ENCODE measurements around the gene ATP1B2. TPM values are rescaled to one million over a fixed set of nuclear protein-coding genes. Genes with fewer than 3 reads are reported as not detected.
A peak's percentile ranks its signal among the peaks of the same experiment; 100 is the strongest.

Gene ATP1B2
- total RNA-seq, 1 experiment from 2014 or later, result 1.6 TPM

DNA sequence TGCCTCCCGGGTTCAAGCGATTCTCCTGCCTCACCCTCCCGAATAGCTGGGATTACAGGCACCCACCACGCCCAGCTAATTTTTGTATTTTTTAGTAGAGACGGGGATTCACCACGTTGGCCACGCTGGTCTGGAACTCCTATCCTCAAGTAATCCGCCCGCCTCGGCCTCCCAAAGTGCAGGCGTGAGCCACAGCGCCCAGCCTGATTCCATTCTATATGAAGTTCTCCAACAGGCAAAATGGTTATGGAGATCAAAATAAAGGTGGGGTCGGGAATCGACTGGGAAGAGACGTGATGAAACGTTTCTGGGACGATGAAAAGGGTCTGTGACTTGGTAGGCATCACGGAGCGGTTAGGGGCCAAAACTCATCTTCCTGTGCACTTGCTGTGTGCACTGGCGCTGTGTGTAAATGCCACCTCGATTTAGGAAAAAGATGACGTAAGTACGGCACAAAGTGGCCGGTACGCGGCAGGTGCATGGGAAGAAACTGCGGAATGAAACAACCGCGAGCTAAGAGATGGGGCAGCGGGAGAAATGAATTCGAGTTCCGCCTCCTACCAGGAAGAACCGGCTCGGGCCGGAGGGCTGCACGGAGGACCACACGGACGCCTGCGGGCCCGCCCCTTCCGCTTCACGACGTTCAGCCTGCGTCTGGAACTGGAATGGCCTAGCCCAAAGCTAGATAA is 35.0 kb downstream of the ATP1B2 start:
- Histone ChIP-seq H3K27me3 (ENCODE audit: control insufficient read depth, insufficient read depth, low read length) (no peaks in the 10 kb centered on the region), H3K36me3 (replicated peaks; ENCODE audit: control insufficient read depth, insufficient read depth, low read length) (no peaks in the 10 kb centered on the region), H3K4me3 (ENCODE audit: insufficient read depth, low read depth, low read length) (peak overlapping the region; percentile 98)
- peak; percentile 91 for DNase-seq

DNA sequence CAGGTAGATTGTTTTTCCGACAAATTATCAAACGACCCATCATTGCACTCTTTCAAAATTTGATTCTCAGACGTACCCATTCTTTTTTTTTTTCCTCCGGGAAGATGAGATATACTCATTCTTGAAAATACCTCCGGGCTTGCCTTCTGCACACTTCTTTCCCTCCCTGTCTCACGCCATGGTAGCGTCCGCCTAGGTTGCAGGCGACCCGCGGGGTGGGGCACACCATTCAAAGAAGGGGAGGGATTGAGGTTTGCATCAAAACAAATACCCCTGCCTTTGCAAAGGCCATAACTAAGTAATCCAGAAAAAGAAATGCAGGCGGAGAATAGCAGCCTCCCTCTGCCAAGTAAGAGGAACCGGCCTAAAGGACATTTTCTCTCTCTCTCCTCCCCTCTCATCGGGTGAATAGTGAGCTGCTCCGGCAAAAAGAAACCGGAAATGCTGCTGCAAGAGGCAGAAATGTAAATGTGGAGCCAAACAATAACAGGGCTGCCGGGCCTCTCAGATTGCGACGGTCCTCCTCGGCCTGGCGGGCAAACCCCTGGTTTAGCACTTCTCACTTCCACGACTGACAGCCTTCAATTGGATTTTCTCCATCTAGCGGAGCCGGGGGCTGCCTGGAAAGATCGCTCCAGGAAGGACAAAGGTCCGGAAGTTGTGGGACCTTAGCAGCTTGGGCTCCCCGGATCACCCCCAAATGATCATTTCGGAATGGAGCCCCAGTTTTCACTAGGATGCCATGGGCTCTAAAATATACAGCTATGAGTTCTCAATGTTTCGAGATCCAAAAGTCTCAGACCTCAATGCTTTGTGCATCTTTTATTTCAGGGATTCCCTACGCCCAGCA is 35.7 kb downstream of the ATP1B2 start:
- peak; percentile 77 for DNase-seq
- peak overlapping the region; percentile 98 for H3K4me3 ChIP-seq (ENCODE audit: insufficient read depth, low read depth, low read length)
- H3K36me3 ChIP-seq (replicated peaks; ENCODE audit: control insufficient read depth, insufficient read depth, low read length), result no peaks in the 10 kb centered on the region; the same call in 1 of the 2 replicates
- H3K27me3 ChIP-seq (ENCODE audit: control insufficient read depth, insufficient read depth, low read length), result no peaks in the 10 kb centered on the region

DNA sequence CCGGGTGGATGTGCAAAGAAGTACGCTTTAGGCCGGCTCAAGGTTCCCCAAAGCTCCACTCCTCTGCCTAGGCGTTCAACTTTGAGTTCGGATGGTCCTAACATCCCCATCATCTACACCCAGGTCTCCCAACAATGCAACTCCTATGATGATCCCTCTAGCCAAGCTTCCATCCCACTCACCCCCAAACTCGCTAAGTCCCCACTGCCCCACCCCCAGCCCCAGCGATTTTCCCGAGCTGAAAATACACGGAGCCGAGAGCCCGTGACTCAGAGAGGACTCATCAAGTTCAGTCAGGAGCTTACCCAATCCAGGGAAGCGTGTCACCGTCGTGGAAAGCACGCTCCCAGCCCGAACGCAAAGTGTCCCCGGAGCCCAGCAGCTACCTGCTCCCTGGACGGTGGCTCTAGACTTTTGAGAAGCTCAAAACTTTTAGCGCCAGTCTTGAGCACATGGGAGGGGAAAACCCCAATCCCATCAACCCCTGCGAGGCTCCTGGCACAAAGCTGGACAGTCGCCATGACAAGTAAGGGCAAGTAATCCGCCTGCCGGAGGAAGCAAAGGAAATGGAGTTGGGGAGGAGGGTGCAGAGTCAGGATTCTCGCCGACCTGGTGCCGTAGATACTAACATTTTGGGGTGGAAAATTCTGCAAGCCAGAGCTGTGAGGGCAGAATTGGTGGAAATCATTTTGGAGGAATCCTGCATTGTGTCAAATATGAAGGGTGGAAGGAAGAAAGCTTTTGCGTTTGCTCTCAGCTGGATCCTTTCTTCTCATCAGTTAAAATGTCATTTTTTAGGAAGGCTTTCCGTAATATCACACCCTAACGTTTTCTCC is 36.6 kb downstream of the ATP1B2 start, which contains the start of gene TP53:
TSS of gene TP53 (minus strand) at position 419 of the 836 bp plus-strand sequence. CDS start 10,896 bp downstream, outside the sequence.
- peak; percentile 87 for DNase-seq
- peak within 1 kb of the TSS; percentile 98 for H3K4me3 ChIP-seq (ENCODE audit: insufficient read depth, low read depth, low read length)
- H3K27me3 ChIP-seq (ENCODE audit: control insufficient read depth, insufficient read depth, low read length), result no peaks in the 10 kb centered on the region
- H3K36me3 ChIP-seq (replicated peaks; ENCODE audit: control insufficient read depth, insufficient read depth, low read length), result no peaks in the 10 kb centered on the region; the same call in 1 of the 2 replicates

GRCh38 chr17:7687908-7688807 is 37.4 kb downstream of the ATP1B2 start, which contains the start of gene WRAP53:
Gene WRAP53, plus strand, starts transcription at chr17:7688477. Its CDS starts 172 bp downstream, at chr17:7688649.
- H3K27me3 ChIP-seq (ENCODE audit: control insufficient read depth, insufficient read depth, low read length), result no peaks in the 10 kb centered on the region

DNA sequence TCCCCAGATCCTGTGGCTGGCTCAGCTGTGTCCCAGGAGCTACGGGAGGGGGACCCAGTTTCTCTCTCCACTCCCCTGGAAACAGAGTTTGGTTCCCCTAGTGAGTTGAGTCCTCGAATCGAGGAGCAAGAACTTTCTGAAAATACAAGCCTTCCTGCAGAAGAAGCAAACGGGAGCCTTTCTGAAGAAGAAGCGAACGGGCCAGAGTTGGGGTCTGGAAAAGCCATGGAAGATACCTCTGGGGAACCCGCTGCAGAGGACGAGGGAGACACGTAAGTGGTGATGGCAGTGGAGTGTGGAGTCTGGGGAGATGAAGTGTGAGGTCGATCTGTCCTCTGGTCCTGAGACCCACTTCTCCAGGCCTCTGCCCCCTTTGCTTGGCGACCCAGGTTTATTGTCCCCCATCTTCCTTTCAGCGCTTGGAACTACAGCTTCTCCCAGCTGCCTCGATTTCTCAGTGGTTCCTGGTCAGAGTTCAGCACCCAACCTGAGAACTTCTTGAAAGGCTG is 38.1 kb downstream of the ATP1B2 start:
- H3K36me3 ChIP-seq (replicated peaks; ENCODE audit: control insufficient read depth, insufficient read depth, low read length), result no peaks in the 10 kb centered on the region; the same call in 1 of the 2 replicates
- no peaks in the 10 kb centered on the region for H3K27me3 ChIP-seq (ENCODE audit: control insufficient read depth, insufficient read depth, low read length)
- DNase-seq, result no peak
- H3K4me3 ChIP-seq (ENCODE audit: insufficient read depth, low read depth, low read length), result peak overlapping the region; percentile 76

More at GRCh38 chr17:7687908-7688807, 37.4 kb downstream of the ATP1B2 start, which contains the start of gene WRAP53:
- Histone ChIP-seq H3K36me3 (replicated peaks; ENCODE audit: control insufficient read depth, insufficient read depth, low read length) (no peaks in the 10 kb centered on the region; the same call in 1 of the 2 replicates), H3K4me3 (ENCODE audit: insufficient read depth, low read depth, low read length) (peak within 1 kb of the TSS; percentile 98)
- DNase-seq, result peak; percentile 96

DNA sequence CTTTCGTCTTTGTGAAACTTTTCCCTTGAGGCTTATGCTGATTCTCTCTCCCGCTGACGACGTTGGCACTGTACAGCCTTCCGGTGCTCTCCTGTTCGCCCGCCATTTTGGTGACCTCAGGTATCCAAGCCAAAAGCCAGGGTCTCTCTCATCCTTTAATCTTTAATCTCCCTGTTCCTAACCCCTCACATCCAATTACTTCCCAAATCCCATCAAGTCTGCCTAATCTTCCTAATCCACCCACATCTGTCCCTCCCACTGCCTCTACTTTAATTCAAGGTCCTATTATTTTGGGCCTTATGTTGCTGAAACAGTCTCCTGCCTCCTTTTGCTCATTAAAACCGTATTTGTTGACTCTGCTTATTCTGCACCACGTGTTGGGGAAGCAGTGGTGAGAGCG is 44.9 kb downstream of the ATP1B2 start:
- H3K27me3 ChIP-seq (ENCODE audit: control insufficient read depth, insufficient read depth, low read length), result no peaks in the 10 kb centered on the region

GRCh38 chr17:7697828-7698588 is 47.3 kb downstream of the ATP1B2 start:
- no peak overlapping the region for H3K4me3 ChIP-seq (ENCODE audit: insufficient read depth, low read depth, low read length)
- peaks cover 3% of the 10 kb centered on the region for H3K36me3 ChIP-seq (replicated peaks; ENCODE audit: control insufficient read depth, insufficient read depth, low read length)
- DNase-seq, result no peak
- H3K27me3 ChIP-seq (ENCODE audit: control insufficient read depth, insufficient read depth, low read length), result no peaks in the 10 kb centered on the region

More for the DNA sequence above, 44.9 kb downstream of the ATP1B2 start:
- H3K36me3 ChIP-seq (replicated peaks; ENCODE audit: control insufficient read depth, insufficient read depth, low read length), result peaks cover 2% of the 10 kb centered on the region
- H3K4me3 ChIP-seq (ENCODE audit: insufficient read depth, low read depth, low read length), result no peak overlapping the region
- no peak for DNase-seq

- H3K4me3 ChIP-seq (ENCODE audit: insufficient read depth, low read depth, low read length), result no peak overlapping the region
- DNase-seq, result no peak
- H3K36me3 ChIP-seq (replicated peaks; ENCODE audit: control insufficient read depth, insufficient read depth, low read length), result peaks cover 1% of the 10 kb centered on the region
- peaks cover 11% of the 10 kb centered on the region for H3K27me3 ChIP-seq (ENCODE audit: control insufficient read depth, insufficient read depth, low read length)
These were observed 49.8 kb downstream of the ATP1B2 start for GRCh38 chr17:7700510-7700909.

DNA sequence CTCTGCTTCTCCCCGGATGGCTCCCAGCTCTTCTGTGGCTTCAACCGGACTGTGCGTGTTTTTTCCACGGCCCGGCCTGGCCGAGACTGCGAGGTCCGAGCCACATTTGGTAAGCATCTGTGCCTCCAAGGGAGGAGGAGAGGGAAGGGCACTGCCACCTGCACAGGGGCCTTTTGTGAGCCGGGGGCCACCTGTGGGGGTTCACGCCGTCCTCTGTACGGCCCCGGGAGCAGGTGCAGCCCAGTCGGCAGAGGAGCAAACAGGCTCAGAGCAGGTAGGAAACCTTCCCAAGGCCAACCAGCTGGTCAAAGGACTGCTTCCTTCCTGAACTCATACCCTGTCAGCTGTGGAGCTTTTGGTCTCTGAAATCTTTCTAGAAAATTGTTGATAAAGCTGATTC is 51.0 kb downstream of the ATP1B2 start:
- Histone ChIP-seq H3K4me3 (ENCODE audit: insufficient read depth, low read depth, low read length) (no peak overlapping the region), H3K27me3 (ENCODE audit: control insufficient read depth, insufficient read depth, low read length) (peaks cover 23% of the 10 kb centered on the region), H3K36me3 (replicated peaks; ENCODE audit: control insufficient read depth, insufficient read depth, low read length) (peaks cover 1% of the 10 kb centered on the region)
- no peak for DNase-seq

- peaks cover 1% of the 10 kb centered on the region for H3K36me3 ChIP-seq (replicated peaks; ENCODE audit: control insufficient read depth, insufficient read depth, low read length)
- H3K4me3 ChIP-seq (ENCODE audit: insufficient read depth, low read depth, low read length), result no peak overlapping the region
- no peak for DNase-seq
- peaks cover 31% of the 10 kb centered on the region for H3K27me3 ChIP-seq (ENCODE audit: control insufficient read depth, insufficient read depth, low read length)
These were observed 52.0 kb downstream of the ATP1B2 start for GRCh38 chr17:7702776-7703175.

- peaks cover 31% of the 10 kb centered on the region for H3K27me3 ChIP-seq (ENCODE audit: control insufficient read depth, insufficient read depth, low read length)
- peak; percentile 94 for DNase-seq
- H3K4me3 ChIP-seq (ENCODE audit: insufficient read depth, low read depth, low read length), result peak overlapping the region; percentile 65
- peaks cover 1% of the 10 kb centered on the region for H3K36me3 ChIP-seq (replicated peaks; ENCODE audit: control insufficient read depth, insufficient read depth, low read length)
These were observed 53.1 kb downstream of the ATP1B2 start for GRCh38 chr17:7703584-7704479.
